Stimulated activated CD4-positive, alpha-beta T cell treated with anti-CD3 and anti-CD28 coated beads, TNF-alpha, amount 100 ng/mL, for 4 hours (primary cell): Measurements from ENCODE around the gene CCND3.
"Not testable (repeated sequence)": the region's sequence is repeated elsewhere in the genome, so short reads cannot be mapped to it uniquely, and the experiment has no call there.

Experiments used
- DNase-seq, 3 experiments: peaks; one replicate each; pipeline ENCODE4 v3.0.0-alpha.2; 2020; ENCODE audit warnings: low read depth in 3 of 3

The CCND3 gene

GRCh38 chr6:41947581-41948220 is 6.1 kb upstream of the CCND3 start:
- no peak for DNase-seq

DNA sequence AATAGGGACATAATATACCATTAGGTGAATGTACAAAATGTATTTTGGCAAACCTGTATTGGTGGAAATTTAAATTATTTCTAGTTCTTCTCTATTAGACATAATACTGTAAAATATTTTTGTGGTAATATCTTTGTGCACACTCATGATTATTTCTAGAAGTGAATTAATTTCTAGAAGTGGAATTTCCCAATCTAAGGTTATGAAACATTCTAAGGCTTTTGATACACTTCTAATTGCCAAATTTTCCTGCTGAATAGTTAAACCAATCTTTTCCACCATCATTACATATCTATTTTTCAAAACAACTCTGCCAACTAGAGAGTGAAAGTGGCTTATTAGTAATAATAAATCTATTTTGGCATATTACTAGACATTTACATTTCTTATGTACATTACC is 1.8 kb upstream of the CCND3 start:
- no peak for DNase-seq

GRCh38 chr6:41942882-41943281 is 1.3 kb upstream of the CCND3 start:
- not testable (repeated sequence) for DNase-seq

DNA sequence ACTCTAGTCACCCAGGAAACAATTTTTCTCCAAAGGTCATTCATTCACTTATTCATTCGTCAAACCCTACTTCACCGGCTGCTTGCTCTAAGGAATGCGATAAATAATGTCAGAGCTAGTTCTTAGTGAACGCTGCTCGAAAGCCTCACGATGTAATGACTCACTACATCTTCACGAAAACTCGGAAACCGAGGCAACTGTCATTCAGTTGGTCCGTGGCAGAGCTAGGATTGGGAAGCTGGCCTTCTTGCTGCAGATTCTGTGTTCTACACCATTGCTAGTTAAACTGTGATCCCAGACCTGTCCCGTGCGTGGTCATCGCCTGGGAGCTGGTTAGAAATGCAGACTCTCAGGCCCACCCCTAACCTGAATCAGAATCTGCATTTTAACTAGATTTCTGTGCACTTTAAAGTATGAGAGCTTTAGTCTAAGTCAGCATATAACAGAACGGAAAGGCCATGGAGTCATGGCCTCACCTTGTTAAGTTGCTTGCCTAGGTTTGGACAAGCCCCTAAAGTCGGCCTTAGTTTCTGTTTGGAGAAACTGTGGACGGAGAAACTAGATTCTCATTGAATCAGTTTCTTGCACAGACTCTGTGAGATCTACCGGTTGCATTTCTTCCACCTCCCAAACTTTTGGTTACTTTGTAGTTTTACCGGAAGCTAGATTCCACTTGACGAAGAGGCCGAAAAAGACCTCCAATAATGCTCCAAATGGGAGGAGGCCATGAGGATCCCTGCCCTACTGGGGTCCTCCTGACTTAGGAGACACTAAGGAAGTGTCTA is 651 bp upstream of the CCND3 start:
- no peak for DNase-seq

DNA sequence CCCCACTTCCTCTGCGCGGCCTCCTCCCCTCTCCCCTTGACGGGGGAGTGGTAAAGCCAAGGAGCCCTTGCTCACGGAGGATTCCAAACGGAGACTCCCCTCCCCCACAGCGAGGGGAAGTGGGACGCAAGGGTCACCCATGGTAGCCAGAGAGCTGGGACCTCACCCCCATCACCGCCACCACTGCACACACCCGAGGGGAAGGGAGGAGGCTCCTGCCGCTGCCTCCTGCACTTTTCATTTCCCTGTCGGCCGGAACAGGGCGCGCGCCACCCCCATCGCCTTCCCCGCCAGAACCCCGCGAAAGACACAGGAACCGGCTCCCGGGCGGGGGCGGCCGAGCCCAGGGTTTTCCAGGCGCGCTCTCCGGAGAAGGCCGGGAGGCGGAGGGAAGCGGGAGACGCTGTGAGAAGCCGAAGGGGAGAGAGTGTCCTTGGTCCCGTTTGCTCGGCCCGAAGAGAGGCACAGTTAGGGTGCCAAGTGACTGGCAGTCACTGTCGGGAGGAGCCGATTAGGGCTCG is 789 bp downstream of the CCND3 start:
- no peak for DNase-seq

- DNase-seq, result no peak
These were observed 1.5 kb downstream of the CCND3 start for GRCh38 chr6:41939848-41940758.

- no peak for DNase-seq
These were observed 2.3 kb downstream of the CCND3 start for GRCh38 chr6:41939176-41939847.

- no peak for DNase-seq
These were observed 2.9 kb downstream of the CCND3 start for GRCh38 chr6:41938590-41939175.

DNA sequence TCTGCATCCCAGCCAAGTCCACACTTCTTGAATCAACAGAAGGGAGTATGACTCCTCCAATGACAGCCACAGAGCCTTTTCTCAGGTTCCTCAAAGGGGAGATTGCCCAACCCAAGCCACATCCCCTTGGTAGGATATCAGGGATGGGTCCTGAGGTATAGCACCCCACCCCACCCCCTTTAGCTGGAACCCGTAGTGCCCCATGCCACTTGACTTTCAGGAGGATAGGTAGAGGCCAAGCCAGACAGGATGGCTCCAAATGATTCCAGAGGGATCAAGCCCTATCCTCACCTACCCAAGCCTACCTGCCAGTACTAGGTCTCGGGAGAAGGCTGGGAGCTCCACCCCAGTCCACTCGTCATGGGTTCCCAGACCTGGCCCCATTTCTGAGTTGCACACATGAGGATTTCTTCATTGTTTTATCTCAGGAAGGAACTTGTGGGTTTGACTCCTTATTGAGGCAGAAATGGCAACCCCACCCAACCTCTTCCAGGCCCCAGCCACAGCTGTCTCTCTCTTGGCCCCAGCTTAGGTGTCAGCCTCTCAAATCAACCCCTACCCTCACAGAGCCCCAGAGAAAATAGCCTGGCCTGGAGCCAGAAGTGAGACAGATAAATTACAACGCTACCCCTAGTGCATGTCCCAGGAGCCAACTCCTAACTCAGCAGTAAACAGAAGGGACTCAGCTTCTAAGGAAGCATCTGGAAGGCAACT is 3.6 kb downstream of the CCND3 start:
- no peak for DNase-seq

GRCh38 chr6:41937472-41937860 is 4.1 kb downstream of the CCND3 start:
- DNase-seq, result no peak

- DNase-seq, result peak in 1 of 3 experiments; percentile 48
These were observed 5.4 kb downstream of the CCND3 start for GRCh38 chr6:41936073-41936837.

- DNase-seq, result no peak
These were observed 5.9 kb downstream of the CCND3 start for GRCh38 chr6:41935685-41936072.

DNA sequence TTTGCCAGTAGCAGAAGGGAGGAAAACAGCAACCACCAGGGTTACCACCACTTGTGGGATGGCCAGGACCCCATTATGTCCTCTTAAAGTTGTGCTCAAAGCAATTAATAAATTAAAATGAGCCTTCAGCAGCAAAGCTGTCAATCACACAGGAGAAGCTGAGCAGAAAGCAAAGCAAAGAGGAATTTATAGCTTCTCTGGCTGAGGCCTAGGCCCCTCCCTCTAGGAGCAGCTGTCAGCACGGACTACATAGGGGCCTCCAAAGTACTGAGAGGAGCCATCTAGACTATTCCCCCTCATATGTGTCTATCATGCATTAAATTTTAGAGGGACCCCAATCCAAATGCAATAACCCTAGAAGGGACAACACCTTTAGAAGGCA is 6.4 kb downstream of the CCND3 start:
- no peak for DNase-seq

GRCh38 chr6:41934278-41935192 is 7.1 kb downstream of the CCND3 start:
- no peak for DNase-seq

DNA sequence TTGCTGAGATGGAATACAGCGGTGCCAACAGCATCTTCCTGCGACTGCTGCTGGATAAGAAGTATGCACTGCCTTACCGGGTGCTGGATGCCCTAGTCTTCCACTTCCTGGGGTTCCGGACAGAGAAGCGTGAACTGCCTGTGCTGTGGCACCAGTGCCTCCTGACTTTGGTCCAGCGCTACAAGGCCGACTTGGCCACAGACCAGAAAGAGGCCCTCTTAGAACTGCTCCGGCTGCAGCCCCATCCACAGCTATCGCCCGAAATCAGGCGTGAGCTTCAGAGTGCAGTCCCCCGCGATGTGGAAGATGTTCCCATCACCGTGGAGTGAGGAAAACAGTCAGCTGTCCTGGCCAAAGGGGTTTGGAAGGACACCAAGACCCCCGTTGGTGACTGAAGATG is 9.2 kb downstream of the CCND3 start:
- DNase-seq, result no peak

- DNase-seq, result no peak
These were observed 9.8 kb downstream of the CCND3 start for GRCh38 chr6:41931792-41932191.

DNA sequence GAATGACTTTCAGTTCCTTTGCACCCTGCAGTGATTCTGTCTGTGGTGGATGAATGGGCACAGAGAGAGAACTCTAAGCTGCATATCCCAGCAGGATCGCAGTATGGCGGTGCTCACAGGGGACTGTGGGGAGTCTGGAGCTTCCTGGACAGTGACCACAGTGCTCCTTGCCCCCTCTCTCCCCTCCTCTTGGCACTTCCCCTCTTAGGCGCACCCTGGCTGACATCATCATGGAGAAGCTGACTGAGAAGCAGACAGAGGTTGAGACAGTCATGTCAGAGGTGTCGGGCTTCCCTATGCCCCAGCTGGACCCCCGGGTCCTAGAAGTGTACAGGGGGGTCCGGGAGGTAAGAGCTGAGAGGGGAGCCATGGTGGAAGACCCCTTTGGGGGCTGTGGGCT is 11.7 kb downstream of the CCND3 start:
- no peak for DNase-seq

DNA sequence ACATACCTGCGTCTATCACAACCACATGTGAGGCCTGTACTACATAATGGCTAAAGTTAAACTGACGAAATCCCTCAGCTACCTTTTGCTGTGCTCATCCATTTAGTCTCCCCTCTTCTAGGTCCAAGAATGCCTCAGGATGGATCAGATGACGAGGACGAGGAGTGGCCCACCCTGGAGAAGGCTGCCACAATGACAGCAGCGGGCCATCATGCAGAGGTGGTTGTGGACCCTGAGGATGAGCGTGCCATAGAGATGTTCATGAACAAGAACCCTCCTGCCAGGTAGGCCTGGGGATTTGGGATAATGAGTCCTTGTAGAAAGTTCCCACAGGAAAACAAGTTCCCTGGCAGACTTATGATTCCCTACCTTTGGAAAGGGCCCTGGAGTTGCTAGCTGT is 14.4 kb downstream of the CCND3 start:
- DNase-seq, result no peak

GRCh38 chr6:41922154-41922553 is 19.5 kb downstream of the CCND3 start:
- DNase-seq, result no peak
